ENCODE results near the gene MACO1.

Gene MACO1

GRCh38 chr1:25544243-25544764 is 113.6 kb downstream of the MACO1 start:
- DNase-seq, result no peak

GRCh38 chr1:25544819-25545218 is 114.1 kb downstream of the MACO1 start:
- no peak for DNase-seq

- no peak for DNase-seq
Measured at GRCh38 chr1:25545767-25546166, 115.1 kb downstream of the MACO1 start.

GRCh38 chr1:25546193-25546592 is 115.5 kb downstream of the MACO1 start:
- DNase-seq, result no peak

GRCh38 chr1:25548601-25549000 is 117.9 kb downstream of the MACO1 start:
- DNase-seq, result no peak

GRCh38 chr1:25549273-25550154 is 118.8 kb downstream of the MACO1 start:
- no peak for DNase-seq

All from DMS79 (cell line).